ENCODE measurements around the gene EIF3I.

The EIF3I gene

DNA sequence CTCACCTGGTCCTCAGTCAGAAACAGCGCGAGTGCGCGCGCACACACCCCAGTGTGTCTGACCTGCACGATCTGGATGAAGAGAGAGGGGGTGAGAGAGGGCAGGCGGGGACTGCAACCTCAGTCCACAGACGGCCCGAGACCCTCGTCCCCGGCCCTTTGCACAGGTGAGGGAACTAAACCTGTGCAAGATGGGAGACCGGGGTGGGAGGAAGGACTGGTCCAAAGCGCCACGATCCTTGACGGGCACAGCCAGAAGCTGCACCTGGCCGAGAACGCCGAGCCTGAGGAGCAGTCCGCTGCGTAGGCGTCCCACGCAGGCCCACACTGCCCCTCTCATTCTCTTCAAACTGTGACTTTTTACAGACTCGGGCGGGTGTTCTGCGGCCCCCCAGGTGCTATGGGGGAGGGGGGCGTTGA is 17.3 kb upstream of the EIF3I start:
- no peak overlapping the region for H3K4ac ChIP-seq (ENCODE audit: low read depth, low read length)
- H3K23ac ChIP-seq (ENCODE audit: low read length): no peak overlapping the region
- peak overlapping the region; percentile 80 for H2AFZ ChIP-seq (ENCODE audit: insufficient read depth, low read length, poor library complexity)
- peaks cover 0 to 8% of the 10 kb centered on the region in 2 experiments for H3K36me3 ChIP-seq (ENCODE audit: control insufficient read depth in 1 of 2, insufficient read depth in 2 of 2, low read length in 2 of 2)
- H2BK12ac ChIP-seq (ENCODE audit: low read length): peak overlapping the region; percentile 16
- H2BK120ac ChIP-seq (ENCODE audit: insufficient read depth, low read length, poor library complexity): no peak overlapping the region
- peak overlapping the region; percentile 84 for H3K4me2 ChIP-seq (ENCODE audit: low read length)
- H4K12ac ChIP-seq (ENCODE audit: low read depth, low read length): peak overlapping the region; percentile 58
- H2BK5ac ChIP-seq (ENCODE audit: low read depth, low read length, poor library complexity): no peak overlapping the region
- peaks cover 17% of the 10 kb centered on the region for H3K79me1 ChIP-seq (ENCODE audit: low read length)
- H3K27ac ChIP-seq (ENCODE audit: low read depth, low read length): no peak overlapping the region
- DNase-seq: peak in 1 of 2 donors; percentile 33
- H3K14ac ChIP-seq (ENCODE audit: low read length): peak overlapping the region; percentile 30
- peak overlapping the region; percentile 73 for H3K4me3 ChIP-seq (ENCODE audit: low read depth, low read length)
- no peak overlapping the region for H2AK5ac ChIP-seq (ENCODE audit: low read length)
- H3K9me3 ChIP-seq (ENCODE audit: insufficient read depth, low read depth, low read length): no peaks in the 10 kb centered on the region
- peak overlapping the region; percentile 66 for H4K8ac ChIP-seq (ENCODE audit: low read depth, low read length)
- H3K79me2 ChIP-seq (ENCODE audit: control insufficient read depth, insufficient read depth, low read length, poor library complexity): peaks cover 4% of the 10 kb centered on the region
- peaks cover 16 to 19% of the 10 kb centered on the region in 2 experiments for H3K4me1 ChIP-seq (ENCODE audit: control insufficient read depth in 1 of 2, insufficient read depth in 2 of 2, low read length in 2 of 2)
- peak overlapping the region; percentile 21 for H4K91ac ChIP-seq (ENCODE audit: low read depth, low read length)
- WGBS (ENCODE audit: extremely low coverage, insufficient coverage, insufficient read length): no CpG with 5 or more reads among the region's 26 CpGs
- H3K9ac ChIP-seq (ENCODE audit: low read length): peak overlapping the region; percentile 18
- H3K27me3 ChIP-seq (ENCODE audit: insufficient read depth, low read length): no peaks in the 10 kb centered on the region
- H3K18ac ChIP-seq (ENCODE audit: low read length): peak overlapping the region; percentile 7

DNA sequence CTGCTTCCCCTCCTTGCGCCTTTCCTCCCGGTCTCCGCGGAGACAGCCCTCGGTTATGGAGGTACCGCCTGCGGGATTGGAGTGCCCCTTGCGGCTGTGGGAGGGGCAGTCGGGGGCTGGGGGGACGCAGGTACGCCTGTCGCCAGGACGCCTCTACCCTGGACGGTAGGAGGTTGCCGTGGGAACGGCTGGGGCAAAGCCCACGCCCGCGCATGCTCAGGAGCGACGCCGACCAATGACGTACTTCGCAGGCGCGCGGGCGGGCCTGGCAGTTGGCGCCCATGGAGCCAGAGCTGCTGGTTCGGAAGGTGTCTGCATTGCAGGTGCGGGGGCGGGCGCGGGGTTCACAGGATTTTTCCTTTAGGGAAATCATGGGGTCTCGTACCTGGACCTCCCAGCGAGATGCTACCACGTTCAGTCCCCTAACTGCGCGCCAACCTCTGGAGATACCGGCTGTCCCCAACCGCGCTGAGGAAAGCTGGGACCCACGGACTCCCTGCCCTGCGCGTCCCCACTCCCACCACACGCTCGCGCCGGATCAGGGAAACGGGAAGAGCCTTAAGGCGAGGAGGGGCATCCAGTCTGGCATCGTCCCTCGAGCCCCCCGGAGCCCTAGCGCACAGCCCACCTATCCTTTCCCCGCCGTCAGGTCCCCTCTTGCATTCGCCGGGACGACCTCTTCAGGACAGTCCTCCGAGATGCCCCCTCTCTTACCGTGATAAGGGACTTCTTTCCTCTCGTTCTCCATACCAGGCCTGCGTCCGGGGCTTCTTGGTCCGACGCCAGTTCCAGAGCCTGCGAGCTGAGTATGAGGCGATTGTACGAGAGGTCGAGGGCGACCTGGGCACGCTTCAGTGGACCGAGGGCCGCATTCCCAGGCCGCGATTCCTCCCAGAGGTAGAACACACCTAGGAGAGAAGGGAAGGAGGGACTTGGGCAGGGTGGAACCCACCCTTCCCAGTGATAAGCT is 16.5 kb upstream of the EIF3I start, which contains the start of gene IQCC:
TSS of gene IQCC (plus strand) at position 271 of the 970 bp plus-strand sequence. CDS start at position 282, 11 bp downstream.
- H3K4me3 ChIP-seq (ENCODE audit: low read depth, low read length): peak within 1 kb of the TSS; percentile 73
- peaks cover 0 to 8% of the 10 kb centered on the region in 2 experiments for H3K36me3 ChIP-seq (ENCODE audit: control insufficient read depth in 1 of 2, insufficient read depth in 2 of 2, low read length in 2 of 2)
- H4K8ac ChIP-seq (ENCODE audit: low read depth, low read length): peak within 1 kb of the TSS; percentile 85
- peak within 1 kb of the TSS; percentile 51 for H3K4ac ChIP-seq (ENCODE audit: low read depth, low read length)
- H2BK12ac ChIP-seq (ENCODE audit: low read length): peak within 1 kb of the TSS; percentile 16
- peak within 1 kb of the TSS; percentile 9 for H3K18ac ChIP-seq (ENCODE audit: low read length)
- H3K79me2 ChIP-seq (ENCODE audit: control insufficient read depth, insufficient read depth, low read length, poor library complexity): peaks cover 4% of the 10 kb centered on the region
- no peak within 1 kb of the TSS for H2BK5ac ChIP-seq (ENCODE audit: low read depth, low read length, poor library complexity)
- H2AK5ac ChIP-seq (ENCODE audit: low read length): peak within 1 kb of the TSS; percentile 10
- H3K4me1 ChIP-seq (ENCODE audit: control insufficient read depth in 1 of 2, insufficient read depth in 2 of 2, low read length in 2 of 2): peaks cover 16 to 19% of the 10 kb centered on the region in 2 experiments
- peak within 1 kb of the TSS; percentile 6 for H2BK120ac ChIP-seq (ENCODE audit: insufficient read depth, low read length, poor library complexity)
- H3K4me2 ChIP-seq (ENCODE audit: low read length): peak within 1 kb of the TSS; percentile 84
- H3K9ac ChIP-seq (ENCODE audit: low read length): peak within 1 kb of the TSS; percentile 84
- DNase-seq: peak; percentile 90 to 96
- no peaks in the 10 kb centered on the region for H3K27me3 ChIP-seq (ENCODE audit: insufficient read depth, low read length)
- H3K14ac ChIP-seq (ENCODE audit: low read length): peak within 1 kb of the TSS; percentile 77
- peak within 1 kb of the TSS; percentile 76 for H4K91ac ChIP-seq (ENCODE audit: low read depth, low read length)
- peak within 1 kb of the TSS; percentile 58 for H4K12ac ChIP-seq (ENCODE audit: low read depth, low read length)
- H3K79me1 ChIP-seq (ENCODE audit: low read length): peaks cover 15% of the 10 kb centered on the region
- no peak within 1 kb of the TSS for H3K23ac ChIP-seq (ENCODE audit: low read length)
- H3K9me3 ChIP-seq (ENCODE audit: insufficient read depth, low read depth, low read length): no peaks in the 10 kb centered on the region
- no peak within 1 kb of the TSS for H3K27ac ChIP-seq (ENCODE audit: low read depth, low read length)
- peak within 1 kb of the TSS; percentile 80 for H2AFZ ChIP-seq (ENCODE audit: insufficient read depth, low read length, poor library complexity)
- WGBS (ENCODE audit: extremely low coverage, insufficient coverage, insufficient read length): no CpG with 5 or more reads among the region's 77 CpGs

DNA sequence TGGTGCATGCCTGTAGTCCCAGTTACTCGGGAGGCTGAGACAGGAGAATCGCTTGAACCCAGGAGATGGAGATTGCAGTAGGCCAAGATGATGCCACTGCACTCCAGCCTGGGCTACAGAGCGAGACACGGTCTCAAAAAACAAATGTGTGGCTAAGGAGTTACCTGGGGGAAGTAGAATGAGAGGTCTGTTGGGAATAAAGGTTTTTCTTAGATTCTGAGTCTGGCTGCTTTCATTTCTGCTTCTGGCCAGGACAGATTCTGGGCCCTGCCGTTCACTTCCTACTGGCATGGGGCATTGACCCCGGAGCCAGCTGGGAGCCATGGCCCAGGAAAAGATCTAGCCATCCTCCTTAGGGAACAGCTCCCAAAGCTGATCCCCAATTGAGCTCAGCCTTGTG is 13.7 kb upstream of the EIF3I start:
- H2BK120ac ChIP-seq (ENCODE audit: insufficient read depth, low read length, poor library complexity): no peak overlapping the region
- H2BK12ac ChIP-seq (ENCODE audit: low read length): no peak overlapping the region
- H3K9me3 ChIP-seq (ENCODE audit: insufficient read depth, low read depth, low read length): no peaks in the 10 kb centered on the region
- H3K4me1 ChIP-seq (ENCODE audit: control insufficient read depth in 1 of 2, insufficient read depth in 2 of 2, low read length in 2 of 2): peaks cover 10 to 13% of the 10 kb centered on the region in 2 experiments
- no CpG with 5 or more reads among the region's 6 CpGs for WGBS (ENCODE audit: extremely low coverage, insufficient coverage, insufficient read length)
- no peak overlapping the region for H2AK5ac ChIP-seq (ENCODE audit: low read length)
- H3K27me3 ChIP-seq (ENCODE audit: insufficient read depth, low read length): no peaks in the 10 kb centered on the region
- H3K36me3 ChIP-seq (ENCODE audit: control insufficient read depth in 1 of 2, insufficient read depth in 2 of 2, low read length in 2 of 2): peaks cover 3 to 8% of the 10 kb centered on the region in 2 experiments
- no peak overlapping the region for H3K18ac ChIP-seq (ENCODE audit: low read length)
- H4K12ac ChIP-seq (ENCODE audit: low read depth, low read length): no peak overlapping the region
- no peak overlapping the region for H3K4ac ChIP-seq (ENCODE audit: low read depth, low read length)
- no peak overlapping the region for H3K4me2 ChIP-seq (ENCODE audit: low read length)
- no peak overlapping the region for H2AFZ ChIP-seq (ENCODE audit: insufficient read depth, low read length, poor library complexity)
- H3K27ac ChIP-seq (ENCODE audit: low read depth, low read length): no peak overlapping the region
- H3K9ac ChIP-seq (ENCODE audit: low read length): no peak overlapping the region
- DNase-seq: no peak
- H3K14ac ChIP-seq (ENCODE audit: low read length): no peak overlapping the region
- no peak overlapping the region for H2BK5ac ChIP-seq (ENCODE audit: low read depth, low read length, poor library complexity)
- H3K79me2 ChIP-seq (ENCODE audit: control insufficient read depth, insufficient read depth, low read length, poor library complexity): peaks cover 4% of the 10 kb centered on the region
- H3K4me3 ChIP-seq (ENCODE audit: low read depth, low read length): no peak overlapping the region
- no peak overlapping the region for H3K23ac ChIP-seq (ENCODE audit: low read length)
- H4K8ac ChIP-seq (ENCODE audit: low read depth, low read length): no peak overlapping the region
- peaks cover 8% of the 10 kb centered on the region for H3K79me1 ChIP-seq (ENCODE audit: low read length)
- H4K91ac ChIP-seq (ENCODE audit: low read depth, low read length): no peak overlapping the region

DNA sequence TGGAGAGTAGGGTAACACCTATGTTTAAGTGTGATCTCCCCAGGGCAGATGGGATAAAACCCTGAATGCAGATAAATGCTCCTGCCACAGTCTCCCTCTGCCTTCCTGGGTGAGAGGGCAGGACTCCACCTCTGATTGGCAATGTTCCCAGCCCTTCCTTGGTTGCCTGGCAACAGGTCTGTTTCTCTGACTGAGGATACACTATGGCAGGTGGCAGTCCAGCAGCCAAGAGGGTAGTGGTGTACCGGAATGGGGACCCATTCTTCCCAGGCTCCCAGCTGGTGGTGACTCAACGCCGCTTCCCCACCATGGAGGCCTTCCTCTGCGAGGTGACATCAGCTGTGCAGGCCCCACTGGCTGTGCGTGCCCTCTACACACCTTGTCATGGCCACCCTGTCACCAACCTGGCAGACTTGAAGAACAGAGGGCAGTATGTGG is 13.3 kb upstream of the EIF3I start, which contains the start of gene DCDC2B:
TSS of gene DCDC2B (plus strand) at position 199 of the 438 bp plus-strand sequence. CDS start at position 204, 5 bp downstream.
- H2BK5ac ChIP-seq (ENCODE audit: low read depth, low read length, poor library complexity): no peak within 1 kb of the TSS
- no peaks in the 10 kb centered on the region for H3K27me3 ChIP-seq (ENCODE audit: insufficient read depth, low read length)
- peaks cover 8% of the 10 kb centered on the region for H3K79me1 ChIP-seq (ENCODE audit: low read length)
- no peak within 1 kb of the TSS for H3K9ac ChIP-seq (ENCODE audit: low read length)
- H3K4me1 ChIP-seq (ENCODE audit: control insufficient read depth in 1 of 2, insufficient read depth in 2 of 2, low read length in 2 of 2): peaks cover 10 to 13% of the 10 kb centered on the region in 2 experiments
- H3K79me2 ChIP-seq (ENCODE audit: control insufficient read depth, insufficient read depth, low read length, poor library complexity): peaks cover 4% of the 10 kb centered on the region
- no peak within 1 kb of the TSS for H4K91ac ChIP-seq (ENCODE audit: low read depth, low read length)
- no peak within 1 kb of the TSS for H3K18ac ChIP-seq (ENCODE audit: low read length)
- H3K4ac ChIP-seq (ENCODE audit: low read depth, low read length): no peak within 1 kb of the TSS
- no peak within 1 kb of the TSS for H4K8ac ChIP-seq (ENCODE audit: low read depth, low read length)
- H3K4me3 ChIP-seq (ENCODE audit: low read depth, low read length): no peak within 1 kb of the TSS
- H4K12ac ChIP-seq (ENCODE audit: low read depth, low read length): no peak within 1 kb of the TSS
- no peak within 1 kb of the TSS for H2BK120ac ChIP-seq (ENCODE audit: insufficient read depth, low read length, poor library complexity)
- H2BK12ac ChIP-seq (ENCODE audit: low read length): no peak within 1 kb of the TSS
- H2AK5ac ChIP-seq (ENCODE audit: low read length): no peak within 1 kb of the TSS
- DNase-seq: peak; percentile 63 to 69
- H3K27ac ChIP-seq (ENCODE audit: low read depth, low read length): no peak within 1 kb of the TSS
- no CpG with 5 or more reads among the region's 5 CpGs for WGBS (ENCODE audit: extremely low coverage, insufficient coverage, insufficient read length)
- H3K36me3 ChIP-seq (ENCODE audit: control insufficient read depth in 1 of 2, insufficient read depth in 2 of 2, low read length in 2 of 2): peaks cover 3 to 8% of the 10 kb centered on the region in 2 experiments
- H3K4me2 ChIP-seq (ENCODE audit: low read length): no peak within 1 kb of the TSS
- no peaks in the 10 kb centered on the region for H3K9me3 ChIP-seq (ENCODE audit: insufficient read depth, low read depth, low read length)
- H3K14ac ChIP-seq (ENCODE audit: low read length): no peak within 1 kb of the TSS
- no peak within 1 kb of the TSS for H3K23ac ChIP-seq (ENCODE audit: low read length)
- H2AFZ ChIP-seq (ENCODE audit: insufficient read depth, low read length, poor library complexity): no peak within 1 kb of the TSS

Data from trophoblast cell (in vitro differentiated cells and primary cell).